GM12878 (cell line): Measurements from ENCODE around the gene SGCD. TPM values are rescaled to one million over a fixed set of nuclear protein-coding genes. Genes with fewer than 3 reads are reported as not detected.

ENCODE experiments used
- ATAC-seq: fragments of 200-7000 bp; cut with Tn5 transposase; 3 replicates; pipeline ENCODE4 v1.9.1; 2020; ENCODE audit warnings: mild to moderate bottlenecking, moderate library complexity
- BruUV-seq: library from RNA; stranded (reverse); fragments of 400-500 nt; replicated peaks from 2 replicates; lab custom pipeline; 2021; lab: Mats Ljungman, UMichigan
- CTCF ChIA-PET: fragments of 300-600 bp; sonication (Branson Sonifier 250); formaldehyde crosslinking; extraction: SDS; loops from one replicate; lab custom pipeline; 2021; ENCODE audit warnings: inconsistent platforms; lab: Yijun Ruan, JAX
- POLR2A ChIA-PET: fragments of 350-600 bp; formaldehyde crosslinking; extraction: SDS; loops from one replicate; lab custom pipeline; 2021; ENCODE audit warnings: inconsistent platforms; lab: Charles Lee
- RAD21 ChIA-PET: fragments of 300-600 bp; sonication (Branson Sonifier 250); formaldehyde crosslinking; loops from one replicate; lab custom pipeline; 2023; ENCODE audit warnings: antibody characterized with exemption; ENCODE audit not compliant: unreplicated experiment; lab: Charles Lee
- SMC1A ChIA-PET: fragments of 300-600 bp; sonication (Branson Sonifier 250); formaldehyde crosslinking; loops from one replicate; lab custom pipeline; 2023; ENCODE audit not compliant: unreplicated experiment, uncharacterized antibody; lab: Charles Lee
- DNase-seq: peaks from one replicate; pipeline ENCODE4 v3.0.0-alpha.2; 2011; ENCODE audit warnings: low read depth, low spot score
- FAIRE-seq: peaks from 3 replicates; lab custom pipeline; 2011; peaks lifted over from hg19 to GRCh38; lab: Jason Lieb, UNC
- H2AFZ ChIP-seq: 2 replicates; pipeline ENCODE4 v1.6.0; 2011; ENCODE audit warnings: low read depth, low read length, control low read depth; ENCODE audit not compliant: control insufficient read depth
- H3K27ac ChIP-seq: 2 replicates; pipeline ENCODE4 v1.5.1; 2011; ENCODE audit warnings: control low read depth; ENCODE audit not compliant: control insufficient read depth, insufficient read depth
- H3K27me3 ChIP-seq, 2 experiments: replicated peaks in 1 of 2; 2 replicates each; pipeline versions ENCODE4 v1.6.0 to v1.6.1; 2011; ENCODE audit warnings: low read length in 1 of 2; ENCODE audit not compliant: control insufficient read depth in 2 of 2, insufficient read depth in 2 of 2
- H3K36me3 ChIP-seq, 2 experiments: 2 replicates each; pipeline ENCODE4 v1.5.1; 2011; ENCODE audit warnings: low read length in 1 of 2; ENCODE audit not compliant: control insufficient read depth in 2 of 2, insufficient read depth in 2 of 2
- H3K4me1 ChIP-seq: 2 replicates; pipeline ENCODE4 v1.6.1; 2011; ENCODE audit warnings: mild to moderate bottlenecking, low read length, moderate library complexity, mixed read lengths; ENCODE audit not compliant: control insufficient read depth, insufficient read depth
- H3K4me2 ChIP-seq: 2 replicates; pipeline ENCODE4 v1.6.0; 2011; ENCODE audit warnings: control low read depth; ENCODE audit not compliant: control insufficient read depth, insufficient read depth
- H3K4me3 ChIP-seq: fragments of 200-600 bp; sonication (generic); 2 replicates; pipeline ENCODE4 v1.5.1; 2016
- H3K79me2 ChIP-seq: 2 replicates; pipeline ENCODE4 v1.6.0; 2011; ENCODE audit warnings: low read length; ENCODE audit not compliant: control insufficient read depth, insufficient read depth
- H3K9ac ChIP-seq: 2 replicates; pipeline ENCODE4 v1.8.0; 2011; ENCODE audit warnings: low read length, control low read depth, mixed read lengths; ENCODE audit not compliant: control insufficient read depth, insufficient read depth
- H3K9me3 ChIP-seq: replicated peaks from 3 replicates; pipeline ENCODE4 v1.5.1; 2011; ENCODE audit warnings: mild to moderate bottlenecking, low read length; ENCODE audit not compliant: control insufficient read depth, insufficient read depth
- H4K20me1 ChIP-seq: 2 replicates; pipeline ENCODE4 v1.6.0; 2011; ENCODE audit not compliant: control insufficient read depth, insufficient read depth
- ASH2L ChIP-seq: fragments of 300-600, 200-600 bp; sonication (generic); IDR thresholded peaks from 2 replicates; pipeline ENCODE4 v1.6.1; 2017; ENCODE audit warnings: low read depth, mild to moderate bottlenecking, borderline replicate concordance
- CBX5 ChIP-seq: sonication (generic); IDR thresholded peaks from 2 replicates; pipeline ENCODE4 v1.6.1; 2016; ENCODE audit warnings: low read depth, moderate library complexity, mild to moderate bottlenecking, inconsistent platforms
- NFIC ChIP-seq: IDR thresholded peaks from 2 replicates; pipeline ENCODE4 v1.6.1; 2012; ENCODE audit warnings: low read depth, mild to moderate bottlenecking, inconsistent platforms, low read length, moderate library complexity
- WGBS: methylation state at CpG from one replicate; pipeline ENCODE4 v1.1.6; 2016; ENCODE audit warnings: low lambda C conversion rate; ENCODE audit not compliant: insufficient replicate concordance, insufficient coverage; ENCODE audit errors: missing lambda C conversion rate; 5-methylcytosine and 5-hydroxymethylcytosine counted together
- in situ Hi-C: fragments of 300-500 bp; cut with MboI; formaldehyde crosslinking; loops from 9 replicates; pipeline ENCODE4 v1.14.3; 2018; ENCODE audit warnings: mixed read lengths
- intact Hi-C: fragments of 100-400 bp; cut with micrococcal nuclease; formaldehyde crosslinking; loops from one replicate; pipeline ENCODE4 v1.14.2; 2022; ENCODE audit not compliant: unreplicated experiment
- polyA plus RNA-seq, 11 experiments: library from polyadenylated mRNA; depleted of rRNA in 4 of 11; unstranded in 6 of 11; stranded (reverse) in 5 of 11; fragments of >200 nt; fragmentation: Nextera tagmentation in 4 of 11; fragmentation: Illumina TruSeq in 1 of 11; extraction: Ambion mirVana in 4 of 11; extraction: Trizol in 1 of 11; gene quantifications; 1 replicate in 1 of 11; 2 replicates in 10 of 11; pipeline versions ENCODE4 v1.2.1 to v1.2.3, GENCODE V29; 2011 to 2016; ENCODE audit warnings: inconsistent platforms in 2 of 11, missing spikeins in 2 of 11, low read depth in 1 of 11
- total RNA-seq, 4 experiments: library from RNA; depleted of rRNA in 3 of 4; stranded (reverse); fragments of >200 nt in 3 of 4; fragmentation: Illumina TruSeq in 1 of 4; extraction: Trizol in 1 of 4; gene quantifications; 2 replicates each; pipeline versions ENCODE4 v1.2.1 to v1.2.3, GENCODE V29; 2013 to 2021
- TF ChIP-seq, protein P1 (sequence below): IDR thresholded peaks from 2 replicates; pipeline ENCODE4 v1.6.1; 2011; ENCODE audit warnings: mild to moderate bottlenecking, low read depth, low read length, moderate library complexity; ENCODE audit not compliant: insufficient replicate concordance
- TF ChIP-seq, protein P2 (sequence below): IDR thresholded peaks from 2 replicates; pipeline ENCODE4 v1.6.1; 2011; ENCODE audit warnings: borderline replicate concordance, low read depth, mild to moderate bottlenecking, moderate library complexity, low read length; ENCODE audit not compliant: insufficient read depth, poor library complexity, severe bottlenecking

Gene SGCD
- total and polyA plus RNA-seq, 10 of the 15 experiments (the other 5 are each of a cell fraction or from before 2014, with no cell fraction given) = 0.06 TPM; not detected in 9

DNA sequence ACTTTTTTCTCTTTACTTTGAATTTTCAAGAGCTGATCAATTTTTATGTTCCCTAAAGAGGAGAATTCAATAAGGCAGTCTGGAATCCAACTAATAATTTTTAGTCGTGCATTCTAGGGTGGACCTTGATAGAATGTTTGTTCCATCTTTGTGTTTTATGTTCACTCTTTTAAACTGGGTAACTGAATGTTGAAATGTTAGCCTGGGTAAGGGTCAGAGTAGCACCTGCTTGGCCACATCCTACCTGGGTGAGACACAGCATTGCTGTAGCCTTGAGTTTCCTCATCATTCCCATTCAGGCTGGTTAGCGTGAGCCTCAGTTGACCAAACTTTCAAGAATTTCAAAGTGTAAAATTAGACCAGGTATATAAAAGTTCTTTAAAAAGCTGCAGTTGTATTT, 85.0 kb downstream of the SGCD start (continued):
- TF ChIP-seq, protein P1, sequence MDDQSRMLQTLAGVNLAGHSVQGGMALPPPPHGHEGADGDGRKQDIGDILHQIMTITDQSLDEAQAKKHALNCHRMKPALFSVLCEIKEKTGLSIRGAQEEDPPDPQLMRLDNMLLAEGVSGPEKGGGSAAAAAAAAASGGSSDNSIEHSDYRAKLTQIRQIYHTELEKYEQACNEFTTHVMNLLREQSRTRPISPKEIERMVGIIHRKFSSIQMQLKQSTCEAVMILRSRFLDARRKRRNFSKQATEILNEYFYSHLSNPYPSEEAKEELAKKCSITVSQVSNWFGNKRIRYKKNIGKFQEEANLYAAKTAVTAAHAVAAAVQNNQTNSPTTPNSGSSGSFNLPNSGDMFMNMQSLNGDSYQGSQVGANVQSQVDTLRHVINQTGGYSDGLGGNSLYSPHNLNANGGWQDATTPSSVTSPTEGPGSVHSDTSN = no peak
- TF ChIP-seq, protein P2, sequence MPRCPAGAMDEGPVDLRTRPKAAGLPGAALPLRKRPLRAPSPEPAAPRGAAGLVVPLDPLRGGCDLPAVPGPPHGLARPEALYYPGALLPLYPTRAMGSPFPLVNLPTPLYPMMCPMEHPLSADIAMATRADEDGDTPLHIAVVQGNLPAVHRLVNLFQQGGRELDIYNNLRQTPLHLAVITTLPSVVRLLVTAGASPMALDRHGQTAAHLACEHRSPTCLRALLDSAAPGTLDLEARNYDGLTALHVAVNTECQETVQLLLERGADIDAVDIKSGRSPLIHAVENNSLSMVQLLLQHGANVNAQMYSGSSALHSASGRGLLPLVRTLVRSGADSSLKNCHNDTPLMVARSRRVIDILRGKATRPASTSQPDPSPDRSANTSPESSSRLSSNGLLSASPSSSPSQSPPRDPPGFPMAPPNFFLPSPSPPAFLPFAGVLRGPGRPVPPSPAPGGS = no peak

GRCh38 chr5:156414391-156414790, 87.4 kb downstream of the SGCD start:
- no peaks in the 10 kb centered on the region for H3K79me2 ChIP-seq
- H2AFZ ChIP-seq = no peak overlapping the region
- H3K9me3 ChIP-seq = no peaks in the 10 kb centered on the region
- RAD21 ChIA-PET = no interaction called here
- H4K20me1 ChIP-seq = no peaks in the 10 kb centered on the region
- no peak overlapping the region for H3K4me2 ChIP-seq
- CTCF ChIA-PET = no interaction called here
- no TSS peak for BruUV-seq
- H3K36me3 ChIP-seq = no peaks in the 10 kb centered on the region
- no peak overlapping the region for H3K4me3 ChIP-seq
- 32% methylated on average over 2 of the region's 2 CpGs for WGBS
- SMC1A ChIA-PET = interaction anchor here (1.1 kb wide), 1 partner anchor 38 kb away, joined by 3 read pairs; no protein-coding TSS in a partner anchor
- intact Hi-C loops = no loop called here
- H3K27ac ChIP-seq = no peak overlapping the region
- H3K9ac ChIP-seq = no peak overlapping the region
- H3K27me3 ChIP-seq = no peaks in the 10 kb centered on the region
- no peak for ATAC-seq
- no peak for DNase-seq
- POLR2A ChIA-PET = no interaction called here
- TF ChIP-seq CBX5 (no peak), ASH2L (no peak), NFIC (no peak)
- no peaks in the 10 kb centered on the region for H3K4me1 ChIP-seq
- no peak for FAIRE-seq
- in situ Hi-C loops = no loop called here
